ENCODE measurements around the gene RCN2.
"Not testable (repeated sequence)": the region's sequence is repeated elsewhere in the genome, so short reads cannot be mapped to it uniquely, and the experiment has no call there.

The RCN2 gene

GRCh38 chr15:76935620-76936019, 4.1 kb downstream of the RCN2 start:
- no peak for DNase-seq

- DNase-seq = no peak
Observed at GRCh38 chr15:76936671-76937070, 5.1 kb downstream of the RCN2 start.

GRCh38 chr15:76938752-76939151, 7.2 kb downstream of the RCN2 start:
- DNase-seq = no peak

- no peak for DNase-seq
Observed at GRCh38 chr15:76939715-76940114, 8.2 kb downstream of the RCN2 start.

- DNase-seq = no peak
Observed at GRCh38 chr15:76941636-76942035, 10.1 kb downstream of the RCN2 start.

GRCh38 chr15:76942331-76942730, 10.8 kb downstream of the RCN2 start:
- no peak for DNase-seq

- no peak for DNase-seq
Observed at GRCh38 chr15:76945494-76946093, 14.0 kb downstream of the RCN2 start.

- DNase-seq = no peak
Observed at GRCh38 chr15:76947454-76947853, 15.9 kb downstream of the RCN2 start.

GRCh38 chr15:76951220-76951619, 19.7 kb downstream of the RCN2 start:
- no peak for DNase-seq

- DNase-seq = no peak
Observed at GRCh38 chr15:76953913-76954312, 22.4 kb downstream of the RCN2 start.

GRCh38 chr15:76954744-76955143, 23.2 kb downstream of the RCN2 start:
- no peak for DNase-seq

- DNase-seq = no peak
Observed at GRCh38 chr15:76961268-76962011, 29.9 kb downstream of the RCN2 start.

GRCh38 chr15:76962337-76963013, 30.9 kb downstream of the RCN2 start:
- no peak for DNase-seq

- DNase-seq = no peak
Observed at GRCh38 chr15:76963596-76963995, 32.0 kb downstream of the RCN2 start.

GRCh38 chr15:76964157-76964556, 32.6 kb downstream of the RCN2 start:
- DNase-seq = no peak

GRCh38 chr15:76966051-76966450, 34.5 kb downstream of the RCN2 start:
- not testable (repeated sequence) for DNase-seq

GRCh38 chr15:76967067-76967466, 35.5 kb downstream of the RCN2 start:
- no peak for DNase-seq

- no peak for DNase-seq
Observed at GRCh38 chr15:76968306-76968705, 36.8 kb downstream of the RCN2 start.

GRCh38 chr15:76972389-76973361, 41.1 kb downstream of the RCN2 start:
- DNase-seq = no peak

GRCh38 chr15:76973362-76973743, 41.8 kb downstream of the RCN2 start:
- no peak for DNase-seq

GRCh38 chr15:76973906-76974305, 42.4 kb downstream of the RCN2 start:
- no peak for DNase-seq

GRCh38 chr15:76974456-76975036, 43.0 kb downstream of the RCN2 start:
- DNase-seq = no peak

GRCh38 chr15:76976141-76976540, 44.6 kb downstream of the RCN2 start:
- DNase-seq = no peak

All from cortex of kidney (tissue), 1 donor.